Measurements from ENCODE around the gene ZSCAN9. TPM values are rescaled to one million over a fixed set of nuclear protein-coding genes. Genes with fewer than 3 reads are reported as not detected.

ZSCAN9 gene
- total RNA-seq, 2 experiments from 2014 or later, result 2.5 to 3.0 TPM

GRCh38 chr6:28207510-28208110 lies 17.5 kb upstream of the ZSCAN9 start:
- TF ChIP-seq, protein P1, sequence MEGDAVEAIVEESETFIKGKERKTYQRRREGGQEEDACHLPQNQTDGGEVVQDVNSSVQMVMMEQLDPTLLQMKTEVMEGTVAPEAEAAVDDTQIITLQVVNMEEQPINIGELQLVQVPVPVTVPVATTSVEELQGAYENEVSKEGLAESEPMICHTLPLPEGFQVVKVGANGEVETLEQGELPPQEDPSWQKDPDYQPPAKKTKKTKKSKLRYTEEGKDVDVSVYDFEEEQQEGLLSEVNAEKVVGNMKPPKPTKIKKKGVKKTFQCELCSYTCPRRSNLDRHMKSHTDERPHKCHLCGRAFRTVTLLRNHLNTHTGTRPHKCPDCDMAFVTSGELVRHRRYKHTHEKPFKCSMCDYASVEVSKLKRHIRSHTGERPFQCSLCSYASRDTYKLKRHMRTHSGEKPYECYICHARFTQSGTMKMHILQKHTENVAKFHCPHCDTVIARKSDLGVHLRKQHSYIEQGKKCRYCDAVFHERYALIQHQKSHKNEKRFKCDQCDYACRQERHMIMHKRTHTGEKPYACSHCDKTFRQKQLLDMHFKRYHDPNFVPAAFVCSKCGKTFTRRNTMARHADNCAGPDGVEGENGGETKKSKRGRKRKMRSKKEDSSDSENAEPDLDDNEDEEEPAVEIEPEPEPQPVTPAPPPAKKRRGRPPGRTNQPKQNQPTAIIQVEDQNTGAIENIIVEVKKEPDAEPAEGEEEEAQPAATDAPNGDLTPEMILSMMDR (IDR thresholded peaks at IDR 0.05), result no peak
- Mint-ChIP-seq H3K4me1 (ENCODE audit: low read depth) (peaks cover 20% of the 10 kb centered on the region), H3K36me3 (ENCODE audit: low read depth) (peaks cover 6% of the 10 kb centered on the region), H3K27me3 (peaks cover 69% of the 10 kb centered on the region), H3K4me3 (peak overlapping the region; percentile 76), H3K27ac (no peak overlapping the region), H3K9me3 (peaks cover 5% of the 10 kb centered on the region)
- intact Hi-C loops (cut with micrococcal nuclease), result loop anchor here (5.0 kb wide), 1 partner anchor 60 kb away; no protein-coding TSS in a partner anchor
- ATAC-seq (peak; percentile 71), DNase-seq (peak; percentile 61)
- ChIA-PET CTCF (interaction anchor here (0.8 to 1.2 kb wide), 2 partner anchors 13 to 148 kb away, joined by 3 read pairs; no protein-coding TSS in a partner anchor), POLR2A (interaction anchor here (1.0 kb wide), 1 partner anchor 25 kb away, joined by 3 read pairs; no protein-coding TSS in a partner anchor)

DNA sequence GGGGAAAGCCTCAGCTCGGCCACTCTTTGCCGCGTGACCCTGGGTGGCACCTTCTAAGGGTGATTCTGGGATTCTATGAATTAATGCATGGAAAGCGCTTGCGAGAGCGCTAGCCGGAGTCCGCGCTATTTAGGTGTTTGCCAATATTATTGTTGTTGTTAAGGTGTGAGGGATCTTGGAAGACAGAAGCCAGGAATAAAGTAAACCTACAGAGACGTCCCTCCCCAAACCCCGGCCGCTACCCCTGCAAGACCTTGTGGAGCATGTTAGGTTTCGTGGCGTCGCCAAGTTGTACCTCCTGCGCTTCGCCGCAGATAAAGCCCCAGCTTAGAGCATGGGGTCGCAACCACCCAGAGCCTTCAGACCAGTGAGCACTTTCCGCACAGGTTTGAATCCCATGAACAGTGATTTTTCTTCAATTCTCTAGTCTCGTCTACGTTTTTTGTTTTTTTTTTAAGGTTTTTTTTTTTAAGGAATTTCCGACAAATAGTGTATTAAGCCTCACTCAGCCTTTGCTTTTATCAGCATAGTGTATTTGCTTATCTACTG lies 16.9 kb upstream of the ZSCAN9 start:
- intact Hi-C loops (cut with micrococcal nuclease), result loop anchor here (5.0 kb wide), 1 partner anchor 61 kb away; no protein-coding TSS in a partner anchor
- no peak for ATAC-seq
- Mint-ChIP-seq H3K27ac (no peak overlapping the region), H3K36me3 (ENCODE audit: low read depth) (peaks cover 6% of the 10 kb centered on the region), H3K27me3 (peaks cover 75% of the 10 kb centered on the region), H3K4me1 (ENCODE audit: low read depth) (peaks cover 24% of the 10 kb centered on the region), H3K4me3 (peak overlapping the region; percentile 76), H3K9me3 (peaks cover 5% of the 10 kb centered on the region)
- DNase-seq, result no peak
- POLR2A ChIA-PET, result interaction anchor here (1.0 kb wide), 1 partner anchor 26 kb away, joined by 3 read pairs; no protein-coding TSS in a partner anchor
- CTCF ChIA-PET, result interaction anchor here (0.8 to 1.2 kb wide), 2 partner anchors 12 to 148 kb away, joined by 3 read pairs; no protein-coding TSS in a partner anchor
- TF ChIP-seq, protein P1 (IDR thresholded peaks at IDR 0.05), result no peak

- intact Hi-C loops (cut with micrococcal nuclease), result loop anchor here (5.0 kb wide), 1 partner anchor 63 kb away; no protein-coding TSS in a partner anchor
- ChIA-PET CTCF (no interaction called here), POLR2A (no interaction called here)
- H3K4me1 Mint-ChIP-seq (ENCODE audit: low read depth), result peaks cover 24% of the 10 kb centered on the region
- H3K27ac Mint-ChIP-seq, result no peak overlapping the region
- H3K27me3 Mint-ChIP-seq, result peaks cover 77% of the 10 kb centered on the region
- H3K4me3 Mint-ChIP-seq, result no peak overlapping the region
- H3K9me3 Mint-ChIP-seq, result peaks cover 5% of the 10 kb centered on the region
- ATAC-seq (no peak), DNase-seq (no peak)
- TF ChIP-seq, protein P1 (IDR thresholded peaks at IDR 0.05), result no peak
- H3K36me3 Mint-ChIP-seq (ENCODE audit: low read depth), result peaks cover 6% of the 10 kb centered on the region
These were observed 15.1 kb upstream of the ZSCAN9 start for GRCh38 chr6:28209753-28210535.

DNA sequence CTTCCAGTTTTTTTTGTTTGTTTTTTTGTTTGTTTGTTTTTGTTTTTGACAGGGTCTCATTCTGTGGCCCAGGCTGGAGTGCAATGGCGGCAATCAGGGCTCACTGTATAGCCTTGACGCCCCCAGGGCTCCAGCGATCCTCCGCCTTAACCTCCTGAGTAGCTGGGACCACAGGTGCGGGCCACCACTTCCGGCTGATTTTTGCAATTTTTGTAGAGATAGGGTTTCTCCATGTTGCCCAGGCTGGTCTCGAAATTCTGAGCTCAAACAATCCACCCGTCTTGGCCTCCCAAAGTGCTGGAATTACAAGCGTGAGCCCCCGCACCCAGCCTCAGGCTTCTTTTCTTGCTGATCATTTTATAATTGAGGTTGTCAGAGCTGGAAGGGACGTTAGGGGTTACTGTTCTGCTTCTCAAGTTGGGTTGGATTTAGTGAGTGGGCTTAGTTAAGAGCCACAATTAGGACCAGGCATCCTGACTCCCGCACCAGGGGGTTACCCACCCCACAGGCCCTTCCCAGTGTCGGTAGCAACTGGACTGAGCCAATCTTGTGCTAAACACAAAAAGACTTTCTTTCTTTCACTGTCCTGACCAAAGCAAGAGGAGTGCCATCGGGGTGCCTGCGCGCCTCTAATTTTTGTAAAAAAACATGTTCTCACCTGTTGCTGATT lies 13.1 kb upstream of the ZSCAN9 start:
- Mint-ChIP-seq H3K36me3 (ENCODE audit: low read depth) (peaks cover 2% of the 10 kb centered on the region), H3K4me3 (peak overlapping the region; percentile 83), H3K9me3 (peaks cover 2% of the 10 kb centered on the region), H3K4me1 (ENCODE audit: low read depth) (peaks cover 24% of the 10 kb centered on the region), H3K27ac (no peak overlapping the region), H3K27me3 (peaks cover 76% of the 10 kb centered on the region)
- ATAC-seq, result peak; percentile 23
- ChIA-PET CTCF (interaction anchor here (1.4 kb wide), 1 partner anchor 144 kb away, joined by 3 read pairs; no protein-coding TSS in a partner anchor), POLR2A (interaction anchor here (0.6 kb wide), 1 partner anchor 760 kb away, joined by 4 read pairs; no protein-coding TSS in a partner anchor)
- intact Hi-C loops (cut with micrococcal nuclease), result no loop called here
- DNase-seq, result peak; percentile 60
- TF ChIP-seq, protein P1 (IDR thresholded peaks at IDR 0.05), result no peak

Measured in activated CD8-positive, alpha-beta T cell treated with anti-CD3 and anti-CD28 coated beads for 36 hours (primary cell).